Measurements from ENCODE around the gene PRKCA. TPM values are rescaled to one million over a fixed set of nuclear protein-coding genes. Genes with fewer than 3 reads are reported as not detected.

PRKCA gene
- polyA plus RNA-seq, 2 donors = 1.2 to 1.3 TPM

DNA sequence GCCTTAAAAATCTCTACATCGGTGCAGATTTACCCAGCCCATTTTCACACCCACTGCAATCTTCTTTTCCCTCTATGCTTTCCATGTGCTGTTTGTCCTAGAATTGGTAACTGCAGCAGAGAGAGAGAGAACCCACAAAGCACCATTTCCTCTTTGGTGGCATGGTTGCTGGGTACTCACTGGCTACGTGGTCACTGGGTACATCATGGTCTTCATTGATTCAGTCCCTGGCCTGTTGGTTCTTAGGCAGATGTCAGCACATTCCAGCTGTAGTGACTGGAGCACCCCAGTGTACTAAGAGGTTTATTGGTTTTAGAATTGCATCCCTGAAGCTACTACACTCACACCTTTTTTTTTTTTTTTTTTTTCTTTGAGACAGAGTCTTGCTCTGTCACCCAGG, 376.4 kb downstream of the PRKCA start:
- 78 to 84% methylated on average over 2 of the region's 2 CpGs for WGBS, 2 donors
- Histone ChIP-seq H3K27ac (ENCODE audit: low read depth in 2 of 2, low read length in 1 of 2) (no peak overlapping the region), H3K27me3 (ENCODE audit: control insufficient read depth in 1 of 2, insufficient read depth in 2 of 2, low read length in 2 of 2) (no peaks in the 10 kb centered on the region)

GRCh38 chr17:66679631-66680517, 377.5 kb downstream of the PRKCA start:
- Histone ChIP-seq H3K9me3 (ENCODE audit: control insufficient read depth in 2 of 2, insufficient read depth in 1 of 2, low read depth in 1 of 2, low read length in 1 of 2) (no peaks in the 10 kb centered on the region), H3K4me1 (ENCODE audit: control insufficient read depth in 2 of 2, insufficient read depth in 2 of 2, low read length in 1 of 2) (peaks cover 0 to 7% of the 10 kb centered on the region in 2 donors), H3K36me3 (ENCODE audit: control insufficient read depth in 2 of 2, insufficient read depth in 2 of 2, low read length in 1 of 2) (no peaks in the 10 kb centered on the region), H3K27ac (ENCODE audit: low read depth in 2 of 2, low read length in 1 of 2) (no peak overlapping the region), H3K4me3 (ENCODE audit: low read depth in 1 of 2, low read length in 2 of 2) (no peak overlapping the region), H3K27me3 (ENCODE audit: control insufficient read depth in 1 of 2, insufficient read depth in 2 of 2, low read length in 2 of 2) (no peaks in the 10 kb centered on the region)
- WGBS, 2 donors = 86 to 92% methylated on average over 11 of the region's 11 CpGs

More for the DNA sequence above, 376.4 kb downstream of the PRKCA start:
- no peak overlapping the region for H3K4me3 ChIP-seq (ENCODE audit: low read depth in 1 of 2, low read length in 2 of 2)
- H3K36me3 ChIP-seq (ENCODE audit: control insufficient read depth in 2 of 2, insufficient read depth in 2 of 2, low read length in 1 of 2) = no peaks in the 10 kb centered on the region
- H3K4me1 ChIP-seq (ENCODE audit: control insufficient read depth in 2 of 2, insufficient read depth in 2 of 2, low read length in 1 of 2) = peaks cover 2 to 10% of the 10 kb centered on the region in 2 donors
- H3K9me3 ChIP-seq (ENCODE audit: control insufficient read depth in 2 of 2, insufficient read depth in 1 of 2, low read depth in 1 of 2, low read length in 1 of 2) = no peaks in the 10 kb centered on the region

- no peak overlapping the region for H3K27ac ChIP-seq (ENCODE audit: low read depth in 2 of 2, low read length in 1 of 2)
- H3K27me3 ChIP-seq (ENCODE audit: control insufficient read depth in 1 of 2, insufficient read depth in 2 of 2, low read length in 2 of 2) = no peaks in the 10 kb centered on the region
- no peak overlapping the region for H3K4me3 ChIP-seq (ENCODE audit: low read depth in 1 of 2, low read length in 2 of 2)
- H3K36me3 ChIP-seq (ENCODE audit: control insufficient read depth in 2 of 2, insufficient read depth in 2 of 2, low read length in 1 of 2) = no peaks in the 10 kb centered on the region
- H3K4me1 ChIP-seq (ENCODE audit: control insufficient read depth in 2 of 2, insufficient read depth in 2 of 2, low read length in 1 of 2) = peaks cover 0 to 2% of the 10 kb centered on the region in 2 donors
- no peaks in the 10 kb centered on the region for H3K9me3 ChIP-seq (ENCODE audit: control insufficient read depth in 2 of 2, insufficient read depth in 1 of 2, low read depth in 1 of 2, low read length in 1 of 2)
- 60 to 66% methylated on average over 5 of the region's 5 CpGs for WGBS, 2 donors
Measured at GRCh38 chr17:66682283-66682682, 379.9 kb downstream of the PRKCA start.

GRCh38 chr17:66684261-66684660, 381.8 kb downstream of the PRKCA start:
- Histone ChIP-seq H3K4me3 (ENCODE audit: low read depth in 1 of 2, low read length in 2 of 2) (no peak overlapping the region), H3K27ac (ENCODE audit: low read depth in 2 of 2, low read length in 1 of 2) (no peak overlapping the region), H3K27me3 (ENCODE audit: control insufficient read depth in 1 of 2, insufficient read depth in 2 of 2, low read length in 2 of 2) (no peaks in the 10 kb centered on the region), H3K36me3 (ENCODE audit: control insufficient read depth in 2 of 2, insufficient read depth in 2 of 2, low read length in 1 of 2) (no peaks in the 10 kb centered on the region), H3K9me3 (ENCODE audit: control insufficient read depth in 2 of 2, insufficient read depth in 1 of 2, low read depth in 1 of 2, low read length in 1 of 2) (no peaks in the 10 kb centered on the region), H3K4me1 (ENCODE audit: control insufficient read depth in 2 of 2, insufficient read depth in 2 of 2, low read length in 1 of 2) (no peaks in the 10 kb centered on the region)
- WGBS, 2 donors = 71 to 89% methylated on average over 2 of the region's 2 CpGs

GRCh38 chr17:66684731-66685130, 382.3 kb downstream of the PRKCA start:
- Histone ChIP-seq H3K36me3 (ENCODE audit: control insufficient read depth in 2 of 2, insufficient read depth in 2 of 2, low read length in 1 of 2) (no peaks in the 10 kb centered on the region), H3K9me3 (ENCODE audit: control insufficient read depth in 2 of 2, insufficient read depth in 1 of 2, low read depth in 1 of 2, low read length in 1 of 2) (no peaks in the 10 kb centered on the region), H3K27me3 (ENCODE audit: control insufficient read depth in 1 of 2, insufficient read depth in 2 of 2, low read length in 2 of 2) (no peaks in the 10 kb centered on the region), H3K27ac (ENCODE audit: low read depth in 2 of 2, low read length in 1 of 2) (no peak overlapping the region), H3K4me1 (ENCODE audit: control insufficient read depth in 2 of 2, insufficient read depth in 2 of 2, low read length in 1 of 2) (no peaks in the 10 kb centered on the region), H3K4me3 (ENCODE audit: low read depth in 1 of 2, low read length in 2 of 2) (no peak overlapping the region)
- WGBS, 2 donors = 85 to 93% methylated on average over 2 of the region's 2 CpGs

DNA sequence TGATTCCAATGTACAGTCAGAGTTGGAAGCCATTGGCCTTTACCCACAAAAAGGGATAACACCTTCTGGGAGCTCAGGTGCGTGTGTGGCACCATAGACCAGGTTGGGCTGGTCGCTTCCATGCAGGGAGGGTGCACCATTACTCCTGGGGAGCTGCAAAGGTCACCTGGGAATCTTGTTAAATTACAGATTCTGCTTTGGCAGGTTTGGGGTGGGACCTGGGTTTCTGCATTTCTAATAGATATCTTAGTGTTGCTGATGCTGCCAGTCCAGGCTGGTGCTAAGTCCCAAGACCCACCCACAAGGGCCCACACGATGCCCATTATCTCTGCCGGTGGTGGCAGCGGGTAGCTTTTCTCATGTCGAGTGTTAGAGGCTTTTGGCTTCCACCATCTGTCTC, 384.2 kb downstream of the PRKCA start:
- H3K4me1 ChIP-seq (ENCODE audit: control insufficient read depth in 2 of 2, insufficient read depth in 2 of 2, low read length in 1 of 2) = peaks cover 0 to 2% of the 10 kb centered on the region in 2 donors
- H3K9me3 ChIP-seq (ENCODE audit: control insufficient read depth in 2 of 2, insufficient read depth in 1 of 2, low read depth in 1 of 2, low read length in 1 of 2) = no peaks in the 10 kb centered on the region
- 94 to 96% methylated on average over 6 of the region's 6 CpGs for whole genome bisulfite sequencing, 2 donors
- no peak overlapping the region for H3K27ac ChIP-seq (ENCODE audit: low read depth in 2 of 2, low read length in 1 of 2)
- peaks cover 0 to 2% of the 10 kb centered on the region in 2 donors for H3K36me3 ChIP-seq (ENCODE audit: control insufficient read depth in 2 of 2, insufficient read depth in 2 of 2, low read length in 1 of 2)
- H3K27me3 ChIP-seq (ENCODE audit: control insufficient read depth in 1 of 2, insufficient read depth in 2 of 2, low read length in 2 of 2) = no peaks in the 10 kb centered on the region
- no peak overlapping the region for H3K4me3 ChIP-seq (ENCODE audit: low read depth in 1 of 2, low read length in 2 of 2)

DNA sequence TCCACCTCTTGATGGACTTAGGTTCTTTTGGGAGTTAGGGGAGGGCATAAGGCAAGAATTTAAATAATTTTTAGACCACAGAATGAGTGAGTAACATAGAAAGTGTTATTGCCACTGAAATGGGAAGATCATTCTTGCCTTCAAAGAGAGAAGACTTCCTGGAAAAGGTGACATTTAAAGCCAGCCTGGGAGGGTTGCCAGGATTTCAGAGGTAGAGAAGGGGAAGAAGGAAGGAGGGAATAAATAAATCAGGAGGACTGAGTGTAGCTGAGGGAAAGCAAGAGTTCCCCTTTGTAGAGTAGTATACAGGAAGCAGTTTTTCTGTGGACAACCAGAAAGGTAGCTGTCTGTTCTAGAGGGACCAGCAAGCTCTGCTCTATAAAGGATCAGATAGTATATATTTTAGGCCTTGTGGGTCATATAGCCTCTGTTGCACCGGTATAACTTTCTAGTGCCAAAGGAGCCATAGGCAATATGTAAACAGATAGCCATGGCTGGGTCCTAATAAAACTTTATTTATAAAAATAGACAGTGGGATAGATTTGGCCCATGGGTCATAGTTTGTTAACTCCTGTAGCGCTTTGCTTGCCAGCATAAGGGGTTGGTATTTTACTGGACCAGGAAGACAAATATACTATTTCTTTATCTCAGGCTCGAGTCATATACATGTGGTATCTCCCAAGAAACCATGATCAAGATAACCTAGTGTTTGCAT, 385.3 kb downstream of the PRKCA start:
- no peak overlapping the region for H3K27ac ChIP-seq (ENCODE audit: low read depth in 2 of 2, low read length in 1 of 2)
- H3K4me1 ChIP-seq (ENCODE audit: control insufficient read depth in 2 of 2, insufficient read depth in 2 of 2, low read length in 1 of 2) = peaks cover 0 to 2% of the 10 kb centered on the region in 2 donors
- 78 to 91% methylated on average over 3 of the region's 3 CpGs for WGBS, 2 donors
- peaks cover 0 to 2% of the 10 kb centered on the region in 2 donors for H3K36me3 ChIP-seq (ENCODE audit: control insufficient read depth in 2 of 2, insufficient read depth in 2 of 2, low read length in 1 of 2)
- H3K4me3 ChIP-seq (ENCODE audit: low read depth in 1 of 2, low read length in 2 of 2) = no peak overlapping the region
- no peaks in the 10 kb centered on the region for H3K27me3 ChIP-seq (ENCODE audit: control insufficient read depth in 1 of 2, insufficient read depth in 2 of 2, low read length in 2 of 2)
- H3K9me3 ChIP-seq (ENCODE audit: control insufficient read depth in 2 of 2, insufficient read depth in 1 of 2, low read depth in 1 of 2, low read length in 1 of 2) = no peaks in the 10 kb centered on the region

DNA sequence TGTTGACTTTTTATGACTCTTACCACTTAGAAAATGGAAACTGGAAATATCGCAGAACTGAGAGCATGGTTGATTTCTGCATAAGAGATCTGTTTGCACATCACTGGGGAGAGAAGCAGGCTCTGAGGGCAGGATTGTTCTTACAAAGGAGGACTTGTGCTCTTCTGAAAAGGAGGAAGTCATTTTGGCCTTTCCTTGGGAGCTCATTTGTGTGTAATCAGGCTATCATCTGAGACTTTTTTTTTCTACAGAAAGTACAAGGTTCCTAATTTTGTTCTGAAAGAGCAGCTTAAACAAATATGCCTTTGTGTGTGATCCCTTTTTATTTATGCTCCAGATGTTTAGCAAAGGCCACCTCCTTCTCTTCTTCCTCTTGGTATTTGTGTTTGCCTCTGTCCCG, 386.8 kb downstream of the PRKCA start:
- no peaks in the 10 kb centered on the region for H3K9me3 ChIP-seq (ENCODE audit: control insufficient read depth in 2 of 2, insufficient read depth in 1 of 2, low read depth in 1 of 2, low read length in 1 of 2)
- 44 to 46% methylated on average over 2 of the region's 2 CpGs for WGBS, 2 donors
- H3K4me1 ChIP-seq (ENCODE audit: control insufficient read depth in 2 of 2, insufficient read depth in 2 of 2, low read length in 1 of 2) = peaks cover 0 to 2% of the 10 kb centered on the region in 2 donors
- H3K27me3 ChIP-seq (ENCODE audit: control insufficient read depth in 1 of 2, insufficient read depth in 2 of 2, low read length in 2 of 2) = no peaks in the 10 kb centered on the region
- peaks cover 0 to 2% of the 10 kb centered on the region in 2 donors for H3K36me3 ChIP-seq (ENCODE audit: control insufficient read depth in 2 of 2, insufficient read depth in 2 of 2, low read length in 1 of 2)
- H3K27ac ChIP-seq (ENCODE audit: low read depth in 2 of 2, low read length in 1 of 2) = no peak overlapping the region
- no peak overlapping the region for H3K4me3 ChIP-seq (ENCODE audit: low read depth in 1 of 2, low read length in 2 of 2)

GRCh38 chr17:66690166-66690565, 387.8 kb downstream of the PRKCA start:
- H3K27ac ChIP-seq (ENCODE audit: low read depth in 2 of 2, low read length in 1 of 2) = no peak overlapping the region
- 88 to 93% methylated on average over 7 of the region's 7 CpGs for WGBS, 2 donors

More at GRCh38 chr17:66690166-66690565, 387.8 kb downstream of the PRKCA start:
- no peaks in the 10 kb centered on the region for H3K9me3 ChIP-seq (ENCODE audit: control insufficient read depth in 2 of 2, insufficient read depth in 1 of 2, low read depth in 1 of 2, low read length in 1 of 2)
- H3K27me3 ChIP-seq (ENCODE audit: control insufficient read depth in 1 of 2, insufficient read depth in 2 of 2, low read length in 2 of 2) = no peaks in the 10 kb centered on the region
- peaks cover 0 to 2% of the 10 kb centered on the region in 2 donors for H3K4me1 ChIP-seq (ENCODE audit: control insufficient read depth in 2 of 2, insufficient read depth in 2 of 2, low read length in 1 of 2)
- H3K36me3 ChIP-seq (ENCODE audit: control insufficient read depth in 2 of 2, insufficient read depth in 2 of 2, low read length in 1 of 2) = peaks cover 0 to 2% of the 10 kb centered on the region in 2 donors
- no peak overlapping the region for H3K4me3 ChIP-seq (ENCODE audit: low read depth in 1 of 2, low read length in 2 of 2)
